NCI-H774 (cell line): ENCODE results near the gene REG1A.

Source experiments
- DNase-seq: peaks from one replicate; lab custom pipeline; 2025; lab: John Stamatoyannopoulos, UW

Gene REG1A, protein sequence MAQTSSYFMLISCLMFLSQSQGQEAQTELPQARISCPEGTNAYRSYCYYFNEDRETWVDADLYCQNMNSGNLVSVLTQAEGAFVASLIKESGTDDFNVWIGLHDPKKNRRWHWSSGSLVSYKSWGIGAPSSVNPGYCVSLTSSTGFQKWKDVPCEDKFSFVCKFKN

DNA sequence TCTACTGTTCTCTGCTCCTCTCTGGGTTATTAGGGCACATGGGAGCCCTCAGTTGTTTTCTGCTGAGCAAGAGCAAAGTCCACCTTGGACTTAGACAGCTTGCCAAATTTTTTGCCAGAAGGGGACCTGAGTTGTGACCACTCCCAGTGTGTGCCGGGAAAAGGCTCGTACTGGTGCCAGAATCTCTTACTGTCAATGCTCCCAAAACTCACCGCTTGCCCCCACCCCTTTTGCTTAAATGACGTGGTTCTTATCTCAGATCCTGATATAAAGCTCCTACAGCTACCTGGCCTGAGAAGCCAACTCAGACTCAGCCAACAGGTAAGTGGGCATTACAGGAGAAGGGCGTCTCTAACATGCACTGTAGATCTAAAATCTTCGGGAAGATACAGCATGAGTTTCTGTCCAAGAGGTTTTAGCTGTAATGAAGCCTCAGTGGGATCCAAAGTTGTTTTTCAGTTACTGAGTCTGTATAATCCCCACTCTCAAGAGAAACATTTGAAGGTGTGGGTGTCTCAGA lies at the start of gene REG1A:
TSS of gene REG1A (plus strand) at position 295 of the 520 bp plus-strand sequence. CDS start 374 bp downstream, outside the sequence.
- no peak for DNase-seq

DNA sequence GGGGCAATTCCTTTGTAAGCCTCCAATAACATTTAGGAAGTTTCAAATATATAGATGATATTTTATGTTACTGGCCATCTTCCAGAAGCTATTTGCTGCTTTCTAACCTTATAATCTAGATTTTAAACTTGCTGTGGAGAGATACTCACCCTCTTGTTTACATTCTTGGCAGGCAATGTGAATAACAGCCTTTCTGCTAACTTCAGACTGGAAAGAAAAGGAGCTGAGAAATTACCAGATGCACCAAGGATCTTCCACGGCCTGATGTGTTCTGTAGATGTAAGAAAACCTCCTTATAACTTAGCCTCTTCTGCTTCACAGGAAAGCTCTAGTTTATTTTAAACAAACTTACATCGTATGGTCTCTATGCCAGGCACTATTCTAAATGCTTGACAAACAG lies 49.2 kb upstream of the REG1A start:
- no peak for DNase-seq

- DNase-seq, result no peak
These were observed 37.3 kb upstream of the REG1A start for GRCh38 chr2:79082987-79083386.

- DNase-seq, result no peak
These were observed 36.6 kb upstream of the REG1A start for GRCh38 chr2:79083597-79084251.

DNA sequence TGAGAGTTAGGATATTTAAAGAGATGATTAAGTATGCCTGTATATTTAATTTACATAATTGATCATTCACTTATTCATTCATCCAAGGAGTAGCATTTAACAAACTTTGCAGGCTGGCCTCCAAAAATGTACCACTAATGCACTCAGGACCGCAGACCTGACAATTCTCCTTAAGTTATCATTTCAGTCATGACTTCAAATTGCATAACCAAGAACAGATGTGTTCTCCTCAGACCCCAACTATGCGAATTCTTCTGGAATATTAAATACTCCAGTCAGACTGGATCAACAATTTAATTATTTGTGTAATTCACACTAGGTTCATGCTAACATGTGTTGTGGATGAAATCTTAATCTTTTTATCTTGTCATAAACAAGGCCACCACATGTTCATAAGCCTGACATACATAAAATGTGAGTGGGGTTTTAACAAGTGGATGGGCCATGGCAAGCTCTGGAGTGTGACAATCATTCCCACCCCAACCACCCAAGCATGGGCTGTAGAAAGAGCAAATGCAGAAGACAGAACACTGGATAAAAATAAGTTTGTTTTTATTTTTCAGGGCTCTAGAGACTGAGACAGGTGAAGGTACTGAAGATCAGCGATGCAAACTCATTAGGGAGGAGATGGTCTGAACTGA lies 35.7 kb upstream of the REG1A start:
- DNase-seq, result no peak

DNA sequence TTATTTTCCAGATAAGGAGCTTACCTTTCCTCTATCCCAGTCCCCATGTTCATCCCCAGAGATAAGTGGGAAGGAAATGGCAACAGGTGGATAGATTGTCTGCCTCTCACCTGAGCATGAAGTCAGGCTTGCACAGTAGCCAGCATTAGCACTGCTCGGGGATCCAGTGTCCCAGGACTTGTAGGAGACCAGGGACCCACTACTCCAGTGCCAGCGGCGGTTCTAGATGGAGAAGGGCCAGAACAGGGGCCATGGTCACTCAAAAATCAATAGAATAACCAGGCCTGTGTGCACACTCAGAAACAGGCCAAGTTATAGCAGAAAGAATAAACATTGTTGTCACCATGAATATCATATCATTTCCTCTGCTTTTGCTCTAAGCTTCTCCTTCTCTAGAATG lies 34.9 kb upstream of the REG1A start:
- DNase-seq, result no peak

GRCh38 chr2:79086255-79086654 lies 34.0 kb upstream of the REG1A start:
- DNase-seq, result no peak

- DNase-seq, result no peak
These were observed 32.4 kb upstream of the REG1A start, which contains the start of gene REG1B for GRCh38 chr2:79087785-79088364. REG1B (minus strand) TSS chr2:79087993; CDS start chr2:79087612, 381 bp downstream.

DNA sequence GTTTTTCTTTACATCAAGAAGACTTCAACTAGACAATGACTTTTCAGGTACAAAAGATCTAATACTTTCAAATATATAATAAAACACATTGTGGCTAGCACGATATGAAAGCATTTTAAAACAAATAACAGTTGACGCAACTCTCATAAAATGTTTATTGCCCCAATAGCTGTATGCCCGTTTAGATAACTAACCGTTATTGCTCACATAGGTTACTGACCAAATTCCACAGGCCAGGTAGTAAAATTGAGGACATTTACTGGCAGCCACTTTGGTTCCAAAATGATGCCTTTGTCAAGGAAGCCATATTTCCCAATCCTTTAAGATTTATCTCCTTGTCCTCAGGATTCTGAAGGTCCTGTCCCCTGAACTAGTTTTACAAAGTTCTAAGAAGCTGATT lies 29.6 kb upstream of the REG1A start:
- no peak for DNase-seq

GRCh38 chr2:79097843-79098242 lies 22.4 kb upstream of the REG1A start:
- no peak for DNase-seq

DNA sequence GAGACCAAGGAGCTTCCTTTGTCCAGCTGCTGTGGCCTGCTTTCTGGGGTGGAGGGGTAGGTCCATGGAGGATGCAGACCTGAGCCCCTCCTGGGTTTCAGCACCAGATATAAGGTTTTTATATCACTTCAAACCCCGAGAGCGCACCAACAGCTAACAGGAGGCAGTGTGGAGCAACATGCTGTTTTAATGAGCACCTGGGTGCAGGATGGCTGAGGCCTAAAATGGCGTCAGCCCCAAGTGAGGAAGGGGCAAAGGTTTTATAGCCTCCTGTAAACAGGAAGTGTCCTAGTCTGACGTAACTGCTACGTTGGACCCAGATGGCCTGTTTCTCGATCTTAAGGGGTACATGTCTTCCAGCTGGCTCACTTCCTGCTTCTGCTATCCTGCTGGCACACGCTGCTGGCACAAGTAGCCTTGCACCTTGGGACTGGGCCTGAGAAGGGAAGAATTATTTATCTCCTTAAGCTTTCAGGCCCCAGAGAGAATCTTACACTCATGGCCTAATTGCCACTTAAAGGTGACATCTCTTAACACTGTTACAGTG lies 21.1 kb upstream of the REG1A start:
- no peak for DNase-seq

- no peak for DNase-seq
These were observed 20.0 kb upstream of the REG1A start for GRCh38 chr2:79100285-79100684.

- no peak for DNase-seq
These were observed 19.3 kb upstream of the REG1A start for GRCh38 chr2:79101024-79101423.

DNA sequence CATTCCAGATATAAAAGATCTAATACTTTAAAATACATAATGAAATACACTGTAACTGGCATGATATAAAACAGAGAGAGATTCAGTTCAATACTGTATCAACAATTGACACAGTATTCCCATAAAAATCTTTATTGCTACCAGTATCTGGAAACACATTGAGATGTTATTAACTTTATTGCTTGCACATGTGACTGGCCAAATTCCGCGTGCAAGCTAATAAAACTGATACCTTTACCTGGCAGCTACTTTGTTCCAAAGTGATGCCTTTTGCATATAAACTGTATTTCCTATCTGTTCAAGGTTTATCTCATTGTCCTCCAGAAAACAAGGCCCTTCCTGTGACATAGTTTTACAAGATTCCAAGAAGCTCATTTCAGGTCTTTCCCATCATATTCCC lies 17.1 kb upstream of the REG1A start:
- no peak for DNase-seq

DNA sequence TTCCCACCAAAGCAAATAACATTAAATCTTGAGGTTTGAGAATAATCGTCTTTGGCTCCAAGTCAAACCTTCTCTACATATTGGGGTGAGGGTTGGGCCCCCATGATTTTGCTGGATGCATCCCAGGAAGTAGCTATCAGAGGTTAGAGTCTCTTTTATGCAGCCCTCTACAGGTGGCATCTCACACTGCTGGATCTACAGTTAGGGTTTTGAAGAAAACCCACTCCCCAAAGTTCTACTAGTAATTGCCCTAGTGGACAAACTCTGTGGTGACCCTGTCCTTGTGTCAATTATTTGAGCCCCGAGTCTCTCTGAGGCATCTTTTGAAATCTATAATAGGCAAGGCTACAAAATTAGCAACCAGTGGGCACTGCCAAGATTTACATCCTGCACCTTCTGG lies 15.0 kb upstream of the REG1A start:
- no peak for DNase-seq

DNA sequence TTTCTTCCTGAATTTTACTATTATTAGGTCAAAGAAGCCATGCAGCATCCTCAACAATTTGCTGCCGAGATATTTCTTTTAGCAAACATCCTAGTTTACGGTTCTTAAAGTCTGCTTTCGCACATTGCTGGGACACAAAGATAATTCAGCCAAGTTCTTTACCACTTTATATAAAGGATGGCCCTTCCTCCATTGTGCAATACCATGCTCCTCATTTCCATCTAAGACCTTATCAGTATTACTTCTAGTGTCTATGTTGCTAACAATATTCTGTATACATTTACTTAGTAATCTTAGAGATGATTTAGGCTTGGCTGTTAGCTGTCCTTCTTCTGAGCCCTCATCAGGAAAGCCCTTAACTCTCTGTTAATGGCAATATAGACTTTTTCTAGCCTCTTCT lies 8.0 kb upstream of the REG1A start:
- no peak for DNase-seq

- no peak for DNase-seq
These were observed 5.3 kb upstream of the REG1A start for GRCh38 chr2:79114797-79115494.

- no peak for DNase-seq
These were observed 3.0 kb upstream of the REG1A start for GRCh38 chr2:79116997-79117928.

DNA sequence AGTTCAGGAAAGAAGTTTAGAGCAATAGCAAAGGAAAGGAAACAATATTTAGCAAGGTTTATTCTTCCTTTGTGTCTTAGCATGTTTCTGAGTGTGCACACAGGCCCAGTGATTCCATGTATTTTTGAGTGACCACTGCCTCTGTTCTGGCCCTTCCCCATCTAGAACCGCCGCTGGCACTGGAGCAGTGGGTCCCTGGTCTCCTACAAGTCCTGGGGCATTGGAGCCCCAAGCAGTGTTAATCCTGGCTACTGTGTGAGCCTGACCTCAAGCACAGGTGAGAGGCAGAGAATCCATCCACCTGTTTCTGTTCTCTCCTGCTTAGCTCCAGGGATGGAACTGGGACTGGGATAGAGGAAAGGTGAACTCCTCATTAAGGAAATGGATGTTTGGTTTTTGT lies 2.4 kb downstream of the REG1A start:
- DNase-seq, result no peak

DNA sequence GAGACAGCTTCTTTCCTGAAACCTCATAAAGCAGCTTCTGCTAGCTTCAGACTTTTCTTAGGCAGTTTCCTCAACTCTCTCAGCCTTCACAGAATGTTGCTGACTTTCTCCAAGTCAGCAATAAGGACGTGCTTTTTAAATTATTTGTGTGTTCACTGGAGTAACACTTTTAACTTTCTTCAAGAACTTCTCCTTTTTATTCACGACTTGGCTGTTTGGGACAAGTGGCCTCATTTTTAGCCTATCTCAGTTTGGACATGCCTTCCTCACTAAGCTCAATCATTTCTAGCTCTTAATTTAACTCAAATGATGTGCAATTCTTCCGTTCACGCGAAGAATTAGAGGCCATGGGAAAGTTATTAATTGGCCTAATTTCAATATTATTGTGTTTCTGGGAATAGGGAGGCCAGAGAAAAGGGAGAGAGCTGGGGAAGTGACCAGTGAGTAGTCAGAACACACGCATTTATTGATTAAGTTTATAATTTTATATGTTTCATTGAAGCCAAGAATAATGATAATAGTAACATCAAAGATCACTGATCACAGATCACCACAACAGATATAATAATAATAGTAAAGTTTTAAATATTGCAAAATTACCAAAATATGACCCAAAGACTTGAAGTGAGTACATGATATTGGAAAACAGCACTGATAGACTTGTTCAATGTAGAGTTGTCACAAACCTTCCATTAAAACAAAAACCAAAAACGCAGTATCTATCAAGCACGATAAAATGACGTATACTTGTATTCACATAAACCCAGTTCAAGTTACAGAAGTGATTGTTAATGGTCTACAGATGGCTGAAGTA lies 4.8 kb downstream of the REG1A start:
- no peak for DNase-seq
